Measurements from ENCODE around the gene GRIN2C.

GRIN2C gene

DNA sequence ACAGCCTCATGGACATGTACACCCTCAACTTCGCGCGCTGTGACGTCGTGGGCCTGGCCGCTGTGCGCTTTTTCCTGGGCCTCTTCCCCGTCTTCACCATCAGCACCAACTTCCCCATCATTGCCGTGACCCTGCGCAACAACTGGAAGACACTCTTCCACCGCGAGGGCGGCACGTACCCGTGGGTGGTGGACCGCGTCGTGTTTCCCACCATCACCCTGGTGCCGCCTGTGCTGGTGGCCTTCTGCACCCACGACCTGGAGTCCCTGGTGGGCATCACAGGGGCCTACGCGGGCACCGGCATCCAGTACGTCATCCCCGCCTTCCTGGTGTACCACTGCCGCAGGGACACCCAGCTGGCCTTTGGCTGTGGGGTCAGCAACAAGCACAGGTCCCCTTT, 23.5 kb downstream of the GRIN2C start:
- ChIA-PET CTCF (interaction anchor here (19.0 kb wide), 1 partner anchor 27 kb away, joined by 239 read pairs; the partner anchor contains the start of gene GRIN2C), POLR2A (no interaction called here)
- H3K27ac ChIP-seq (ENCODE audit: extremely low read depth, low read depth, low read length): no peak overlapping the region
- no peaks in the 10 kb centered on the region for H3K9me3 ChIP-seq (ENCODE audit: control insufficient read depth, insufficient read depth, low read depth, low read length)
- H3K4me3 ChIP-seq (ENCODE audit: low read depth, low read length): no peak overlapping the region
- H3K4me1 ChIP-seq (ENCODE audit: control insufficient read depth, insufficient read depth, low read length): no peaks in the 10 kb centered on the region
- TF ChIP-seq ZBTB8A (tag by site-specific recombination; IDR thresholded peaks at IDR 0.05): no peak
- no peak for TF ChIP-seq ZNF704 (tag by site-specific recombination; IDR thresholded peaks at IDR 0.05)
- TF ChIP-seq ZNF544 (tag by site-specific recombination; IDR thresholded peaks at IDR 0.05): no peak
- no peak for TF ChIP-seq HOXD13 (CRISPR knock-in tag; IDR thresholded peaks at IDR 0.05; ENCODE audit: borderline replicate concordance)
- TF ChIP-seq ZNF529 (tag by site-specific recombination; IDR thresholded peaks at IDR 0.05; ENCODE audit: insufficient replicate concordance): no peak
- peaks cover 0 to 17% of the 10 kb centered on the region in 2 experiments; a peak in 1 of 3 replicates for H3K36me3 ChIP-seq (ENCODE audit: control insufficient read depth in 2 of 2, insufficient read depth in 1 of 2, low read length in 2 of 2)

- Histone ChIP-seq H3K27ac (ENCODE audit: extremely low read depth, low read depth, low read length) (no peak overlapping the region), H3K4me1 (ENCODE audit: control insufficient read depth, insufficient read depth, low read length) (no peaks in the 10 kb centered on the region), H3K36me3 (ENCODE audit: control insufficient read depth in 2 of 2, insufficient read depth in 1 of 2, low read length in 2 of 2) (peaks cover 0 to 32% of the 10 kb centered on the region in 2 experiments; a peak in 1 of 3 replicates), H3K9me3 (ENCODE audit: control insufficient read depth, insufficient read depth, low read depth, low read length) (no peaks in the 10 kb centered on the region), H3K4me3 (ENCODE audit: low read depth, low read length) (no peak overlapping the region)
- CTCF ChIA-PET: interaction anchor here (0.6 to 2.8 kb wide), 10 partner anchors 10 to 377 kb away, joined by 3 to 13 read pairs (median 4); no protein-coding TSS in a partner anchor
- POLR2A ChIA-PET: interaction anchor here (1.4 kb wide), 1 partner anchor 39 kb away, joined by 5 read pairs; the partner anchor contains the start of gene FDXR
- TF ChIP-seq ZNF626 (tag by site-specific recombination; IDR thresholded peaks at IDR 0.05): no peak
- TF ChIP-seq ZFHX2 (tag by site-specific recombination; conservative IDR thresholded peaks at IDR 0.05): peak; percentile 54
- TF ChIP-seq ZNF133 (tag by site-specific recombination; IDR thresholded peaks at IDR 0.05): no peak
- TF ChIP-seq ZNF624 (tag by site-specific recombination; IDR thresholded peaks at IDR 0.05): no peak
- TF ChIP-seq, protein P1, sequence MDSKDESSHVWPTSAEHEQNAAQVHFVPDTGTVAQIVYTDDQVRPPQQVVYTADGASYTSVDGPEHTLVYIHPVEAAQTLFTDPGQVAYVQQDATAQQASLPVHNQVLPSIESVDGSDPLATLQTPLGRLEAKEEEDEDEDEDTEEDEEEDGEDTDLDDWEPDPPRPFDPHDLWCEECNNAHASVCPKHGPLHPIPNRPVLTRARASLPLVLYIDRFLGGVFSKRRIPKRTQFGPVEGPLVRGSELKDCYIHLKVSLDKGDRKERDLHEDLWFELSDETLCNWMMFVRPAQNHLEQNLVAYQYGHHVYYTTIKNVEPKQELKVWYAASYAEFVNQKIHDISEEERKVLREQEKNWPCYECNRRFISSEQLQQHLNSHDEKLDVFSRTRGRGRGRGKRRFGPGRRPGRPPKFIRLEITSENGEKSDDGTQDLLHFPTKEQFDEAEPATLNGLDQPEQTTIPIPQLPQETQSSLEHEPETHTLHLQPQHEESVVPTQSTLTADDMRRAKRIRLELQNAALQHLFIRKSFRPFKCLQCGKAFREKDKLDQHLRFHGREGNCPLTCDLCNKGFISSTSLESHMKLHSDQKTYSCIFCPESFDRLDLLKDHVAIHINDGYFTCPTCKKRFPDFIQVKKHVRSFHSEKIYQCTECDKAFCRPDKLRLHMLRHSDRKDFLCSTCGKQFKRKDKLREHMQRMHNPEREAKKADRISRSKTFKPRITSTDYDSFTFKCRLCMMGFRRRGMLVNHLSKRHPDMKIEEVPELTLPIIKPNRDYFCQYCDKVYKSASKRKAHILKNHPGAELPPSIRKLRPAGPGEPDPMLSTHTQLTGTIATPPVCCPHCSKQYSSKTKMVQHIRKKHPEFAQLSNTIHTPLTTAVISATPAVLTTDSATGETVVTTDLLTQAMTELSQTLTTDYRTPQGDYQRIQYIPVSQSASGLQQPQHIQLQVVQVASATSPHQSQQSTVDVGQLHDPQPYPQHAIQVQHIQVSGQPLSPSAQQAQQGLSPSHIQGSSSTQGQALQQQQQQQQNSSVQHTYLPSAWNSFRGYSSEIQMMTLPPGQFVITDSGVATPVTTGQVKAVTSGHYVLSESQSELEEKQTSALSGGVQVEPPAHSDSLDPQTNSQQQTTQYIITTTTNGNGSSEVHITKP (tag by site-specific recombination; IDR thresholded peaks at IDR 0.05): peak; percentile 71
- peak; percentile 13; the same call in 1 of the 2 replicates for TF ChIP-seq ZIC2 (tag by site-specific recombination; IDR thresholded peaks at IDR 0.05)
- TF ChIP-seq TRIM28 (IDR thresholded peaks at IDR 0.05; ENCODE audit: borderline replicate concordance, low read length): no peak
- TF ChIP-seq ZNF239 (tag by site-specific recombination; IDR thresholded peaks at IDR 0.05): no peak
- TF ChIP-seq ZNF214 (tag by site-specific recombination; IDR thresholded peaks at IDR 0.05; ENCODE audit: borderline replicate concordance): no peak
- peak; percentile 78 for TF ChIP-seq EGR2 (tag by site-specific recombination; IDR thresholded peaks at IDR 0.05; ENCODE audit: low read depth)
- TF ChIP-seq, protein P2, sequence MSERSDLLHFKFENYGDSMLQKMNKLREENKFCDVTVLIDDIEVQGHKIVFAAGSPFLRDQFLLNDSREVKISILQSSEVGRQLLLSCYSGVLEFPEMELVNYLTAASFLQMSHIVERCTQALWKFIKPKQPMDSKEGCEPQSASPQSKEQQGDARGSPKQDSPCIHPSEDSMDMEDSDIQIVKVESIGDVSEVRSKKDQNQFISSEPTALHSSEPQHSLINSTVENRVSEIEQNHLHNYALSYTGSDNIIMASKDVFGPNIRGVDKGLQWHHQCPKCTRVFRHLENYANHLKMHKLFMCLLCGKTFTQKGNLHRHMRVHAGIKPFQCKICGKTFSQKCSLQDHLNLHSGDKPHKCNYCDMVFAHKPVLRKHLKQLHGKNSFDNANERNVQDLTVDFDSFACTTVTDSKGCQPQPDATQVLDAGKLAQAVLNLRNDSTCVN (tag by site-specific recombination; optimal IDR thresholded peaks at IDR 0.05): no peak
- TF ChIP-seq SCRT2 (tag by site-specific recombination; IDR thresholded peaks at IDR 0.05): peak; percentile 69
- peak; percentile 44; the same call in 1 of the 2 replicates for TF ChIP-seq HIC1 (tag by site-specific recombination; IDR thresholded peaks at IDR 0.05)
- TF ChIP-seq SALL2 (tag by site-specific recombination; IDR thresholded peaks at IDR 0.05; ENCODE audit: borderline replicate concordance): no peak
- TF ChIP-seq ZNF433 (tag by site-specific recombination; IDR thresholded peaks at IDR 0.05; ENCODE audit: low read depth): no peak
- TF ChIP-seq, protein P3, sequence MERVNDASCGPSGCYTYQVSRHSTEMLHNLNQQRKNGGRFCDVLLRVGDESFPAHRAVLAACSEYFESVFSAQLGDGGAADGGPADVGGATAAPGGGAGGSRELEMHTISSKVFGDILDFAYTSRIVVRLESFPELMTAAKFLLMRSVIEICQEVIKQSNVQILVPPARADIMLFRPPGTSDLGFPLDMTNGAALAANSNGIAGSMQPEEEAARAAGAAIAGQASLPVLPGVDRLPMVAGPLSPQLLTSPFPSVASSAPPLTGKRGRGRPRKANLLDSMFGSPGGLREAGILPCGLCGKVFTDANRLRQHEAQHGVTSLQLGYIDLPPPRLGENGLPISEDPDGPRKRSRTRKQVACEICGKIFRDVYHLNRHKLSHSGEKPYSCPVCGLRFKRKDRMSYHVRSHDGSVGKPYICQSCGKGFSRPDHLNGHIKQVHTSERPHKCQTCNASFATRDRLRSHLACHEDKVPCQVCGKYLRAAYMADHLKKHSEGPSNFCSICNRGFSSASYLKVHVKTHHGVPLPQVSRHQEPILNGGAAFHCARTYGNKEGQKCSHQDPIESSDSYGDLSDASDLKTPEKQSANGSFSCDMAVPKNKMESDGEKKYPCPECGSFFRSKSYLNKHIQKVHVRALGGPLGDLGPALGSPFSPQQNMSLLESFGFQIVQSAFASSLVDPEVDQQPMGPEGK (tag by site-specific recombination; IDR thresholded peaks at IDR 0.05): peak; percentile 13; the same call in 1 of the 2 replicates
- TF ChIP-seq GLIS1 (tag by site-specific recombination; IDR thresholded peaks at IDR 0.05): no peak
- no peak for TF ChIP-seq OSR2 (tag by site-specific recombination; IDR thresholded peaks at IDR 0.05)
These were observed 25.9 kb downstream of the GRIN2C start for GRCh38 chr17:74833501-74834377.

Data from HEK293 (cell line).